Measurements from ENCODE around the gene RBM12.
"Not testable (repeated sequence)": the region's sequence is repeated elsewhere in the genome, so short reads cannot be mapped to it uniquely, and the experiment has no call there.

The RBM12 gene

DNA sequence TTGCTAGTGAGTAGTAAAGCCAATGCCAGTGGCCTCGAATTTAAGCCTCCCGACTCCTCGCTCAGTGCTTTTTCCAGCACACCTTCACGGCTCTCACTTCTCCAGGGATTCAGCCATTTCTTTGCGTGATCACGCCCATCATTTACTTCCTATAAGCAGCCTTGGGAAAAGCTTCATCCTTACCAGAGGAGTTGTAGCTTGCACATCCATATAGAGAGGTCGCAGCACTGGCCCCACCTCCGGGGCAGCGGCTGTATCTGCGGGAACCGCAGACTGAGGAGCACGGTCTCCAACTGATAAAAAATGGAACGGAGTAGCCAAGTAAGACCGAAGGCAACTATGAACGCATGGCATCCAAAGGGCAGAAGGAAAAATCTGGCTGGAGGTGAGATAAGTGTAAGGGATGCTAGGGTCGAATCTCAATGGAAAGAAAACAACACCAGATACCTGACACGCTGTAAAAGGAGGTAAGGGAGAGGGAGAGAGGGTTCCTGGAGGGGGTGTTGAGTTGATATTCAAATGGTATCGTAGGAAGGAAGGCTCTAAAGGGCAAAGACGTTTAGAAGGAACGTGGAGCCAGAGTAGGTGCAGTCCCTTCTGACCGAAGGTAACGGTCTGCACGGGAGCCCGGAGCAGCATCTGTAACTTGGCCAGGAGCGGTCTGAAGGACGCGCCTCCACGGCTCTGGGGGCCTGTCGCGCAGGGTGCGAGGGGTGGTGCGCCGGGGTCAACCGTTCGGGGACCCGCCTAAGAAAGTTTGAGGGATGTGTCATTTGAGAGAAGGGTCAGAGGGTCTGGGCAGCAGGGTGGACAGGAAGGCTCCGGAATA, 33.8 kb upstream of the RBM12 start:
- no peak for DNase-seq

DNA sequence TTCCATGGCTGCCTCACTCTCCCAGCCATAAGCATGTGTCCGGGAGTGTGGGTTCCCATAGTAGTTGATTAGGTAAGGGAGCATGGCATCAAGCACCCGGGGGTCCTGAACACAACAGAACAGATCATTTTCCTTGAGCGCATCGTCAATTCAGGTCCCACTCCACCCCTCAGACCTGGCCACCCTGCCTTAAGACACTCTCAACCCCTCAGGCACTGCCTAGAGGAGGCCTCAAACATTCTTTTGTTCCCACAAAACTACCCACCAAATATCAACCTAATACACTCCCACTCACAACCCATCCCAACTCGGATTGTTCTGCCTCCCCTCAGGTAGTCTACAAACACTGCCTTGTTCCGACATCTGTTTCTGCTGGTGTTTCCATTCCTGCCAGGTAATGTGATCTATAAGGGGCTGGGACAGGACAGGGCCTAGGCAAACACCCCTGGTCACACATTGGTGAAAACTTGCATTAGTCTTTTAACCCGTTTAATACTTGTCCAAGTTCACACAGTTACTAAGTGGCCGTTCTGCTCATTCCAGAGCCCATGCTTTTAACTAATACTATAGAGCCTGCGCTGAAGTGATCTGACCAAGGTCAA, 33.1 kb upstream of the RBM12 start:
- DNase-seq, result no peak

- DNase-seq, result no peak
Measured at GRCh38 chr20:35695978-35696377, 31.3 kb upstream of the RBM12 start.

- no peak for DNase-seq
Measured at GRCh38 chr20:35695245-35695749, 30.6 kb upstream of the RBM12 start.

- no peak for DNase-seq
Measured at GRCh38 chr20:35690265-35690664, 25.6 kb upstream of the RBM12 start.

DNA sequence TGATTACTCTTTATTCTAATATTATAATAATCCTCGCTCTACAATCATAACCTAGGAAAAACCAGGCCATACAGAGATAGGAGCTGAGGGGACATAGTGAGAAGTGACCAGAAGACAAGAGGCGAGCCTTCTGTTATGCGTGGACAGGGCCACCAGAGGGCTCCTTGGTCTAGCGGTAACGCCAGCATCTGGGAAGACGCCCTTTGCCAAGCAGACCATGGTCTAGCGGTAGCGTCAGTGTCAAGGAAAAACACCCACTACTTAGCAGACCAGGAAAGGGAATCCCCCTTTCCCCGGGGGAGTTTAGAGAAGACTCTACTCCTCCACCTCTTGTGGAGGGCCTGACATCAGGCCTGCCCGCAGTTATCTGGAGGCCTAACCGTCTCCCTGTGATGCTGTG, 22.2 kb upstream of the RBM12 start:
- DNase-seq, result not testable (repeated sequence)

GRCh38 chr20:35685368-35685767, 20.7 kb upstream of the RBM12 start:
- DNase-seq, result not testable (repeated sequence)

DNA sequence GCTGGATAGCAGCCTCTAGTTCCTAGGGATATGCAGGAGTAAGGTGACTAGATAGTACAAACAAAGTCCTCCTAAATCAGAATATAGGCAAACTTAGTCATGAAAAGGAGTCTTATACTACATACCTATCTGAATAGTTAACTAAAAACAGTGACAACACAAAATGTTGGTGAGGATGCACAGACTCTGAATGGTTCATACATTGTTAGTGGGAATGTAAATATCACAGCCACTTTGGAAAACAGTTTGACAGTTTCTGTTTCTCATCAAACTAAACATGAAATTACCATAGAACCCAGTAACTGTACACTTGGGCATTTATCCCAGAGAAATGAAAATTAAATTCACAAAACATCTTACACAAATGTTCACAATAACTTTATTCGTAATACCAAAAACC, 17.3 kb upstream of the RBM12 start:
- no peak for DNase-seq

DNA sequence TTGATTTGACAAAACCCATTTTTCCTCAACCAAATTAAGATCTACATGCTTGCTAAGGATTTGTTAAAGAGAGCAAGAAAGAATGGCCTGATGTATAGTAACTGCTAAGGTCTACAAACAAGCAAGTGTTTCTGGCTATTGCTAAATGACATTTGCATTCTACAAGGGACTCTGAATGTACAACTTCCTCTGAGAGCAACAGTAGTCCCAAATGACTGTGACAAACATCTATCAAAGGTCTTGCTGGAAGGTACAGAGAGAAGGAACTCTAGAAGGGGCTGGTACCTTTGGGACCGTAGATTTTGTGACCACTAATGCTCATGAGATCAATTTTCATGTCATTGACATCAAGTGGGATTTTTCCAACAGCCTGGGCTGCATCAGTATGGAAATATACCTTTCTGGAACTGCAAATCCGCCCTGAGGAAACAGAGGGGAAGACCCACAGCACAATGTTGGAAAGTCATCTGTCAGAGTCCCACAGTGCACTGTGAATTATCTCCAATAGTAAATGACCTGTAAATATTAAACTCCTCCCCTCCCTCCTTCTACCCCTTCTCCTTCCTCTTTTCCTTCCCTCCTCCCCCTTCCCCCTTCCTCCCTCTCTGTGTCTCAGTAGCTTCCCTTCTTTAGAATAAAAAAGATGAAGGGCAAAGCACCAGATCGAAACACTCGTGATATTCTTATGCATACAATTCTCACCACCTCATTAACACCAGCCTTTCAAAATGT, 15.9 kb upstream of the RBM12 start:
- no peak for DNase-seq

GRCh38 chr20:35674921-35675320, 10.2 kb upstream of the RBM12 start:
- no peak for DNase-seq

DNA sequence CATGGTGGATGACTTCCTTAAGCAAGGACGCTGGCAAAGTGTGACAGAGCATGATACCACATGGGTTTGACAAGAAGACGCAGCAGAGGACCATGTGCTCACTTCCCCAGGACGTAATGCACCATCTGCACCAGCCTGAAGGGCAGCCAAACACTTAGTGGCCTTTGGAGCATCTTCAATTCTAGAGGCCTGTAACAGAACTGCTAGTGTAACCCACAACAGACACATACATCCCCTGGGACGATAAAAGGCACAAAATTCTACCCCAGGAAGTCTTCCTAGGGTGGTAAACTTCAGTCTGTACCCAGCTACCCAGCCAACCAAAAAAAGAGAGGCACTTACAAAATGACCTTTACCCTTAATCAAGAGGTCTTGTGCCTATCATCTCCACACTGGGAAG, 9.2 kb upstream of the RBM12 start:
- no peak for DNase-seq

GRCh38 chr20:35669681-35670080, 5.0 kb upstream of the RBM12 start:
- no peak for DNase-seq

DNA sequence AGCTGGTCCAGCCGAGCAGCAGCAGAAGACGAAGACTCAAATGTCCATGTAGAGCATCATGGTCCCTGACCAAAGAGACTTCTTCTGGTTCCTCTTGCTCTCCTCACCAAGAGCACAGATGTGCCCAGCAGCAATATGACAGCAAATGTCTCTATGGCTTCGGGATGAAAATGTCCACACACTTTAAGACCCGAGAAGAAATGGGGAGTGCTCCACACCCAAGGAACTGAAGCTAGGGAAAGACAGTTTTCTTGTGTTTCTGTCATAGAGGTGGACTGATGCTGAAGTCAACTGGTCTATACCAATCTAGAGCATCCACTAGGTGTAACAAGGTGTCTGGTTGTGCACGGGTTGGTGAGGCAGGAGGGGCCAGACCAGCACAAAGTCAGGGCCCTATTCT, 4.5 kb upstream of the RBM12 start:
- DNase-seq, result no peak

GRCh38 chr20:35665949-35666288, 1.2 kb upstream of the RBM12 start:
- no peak for DNase-seq

DNA sequence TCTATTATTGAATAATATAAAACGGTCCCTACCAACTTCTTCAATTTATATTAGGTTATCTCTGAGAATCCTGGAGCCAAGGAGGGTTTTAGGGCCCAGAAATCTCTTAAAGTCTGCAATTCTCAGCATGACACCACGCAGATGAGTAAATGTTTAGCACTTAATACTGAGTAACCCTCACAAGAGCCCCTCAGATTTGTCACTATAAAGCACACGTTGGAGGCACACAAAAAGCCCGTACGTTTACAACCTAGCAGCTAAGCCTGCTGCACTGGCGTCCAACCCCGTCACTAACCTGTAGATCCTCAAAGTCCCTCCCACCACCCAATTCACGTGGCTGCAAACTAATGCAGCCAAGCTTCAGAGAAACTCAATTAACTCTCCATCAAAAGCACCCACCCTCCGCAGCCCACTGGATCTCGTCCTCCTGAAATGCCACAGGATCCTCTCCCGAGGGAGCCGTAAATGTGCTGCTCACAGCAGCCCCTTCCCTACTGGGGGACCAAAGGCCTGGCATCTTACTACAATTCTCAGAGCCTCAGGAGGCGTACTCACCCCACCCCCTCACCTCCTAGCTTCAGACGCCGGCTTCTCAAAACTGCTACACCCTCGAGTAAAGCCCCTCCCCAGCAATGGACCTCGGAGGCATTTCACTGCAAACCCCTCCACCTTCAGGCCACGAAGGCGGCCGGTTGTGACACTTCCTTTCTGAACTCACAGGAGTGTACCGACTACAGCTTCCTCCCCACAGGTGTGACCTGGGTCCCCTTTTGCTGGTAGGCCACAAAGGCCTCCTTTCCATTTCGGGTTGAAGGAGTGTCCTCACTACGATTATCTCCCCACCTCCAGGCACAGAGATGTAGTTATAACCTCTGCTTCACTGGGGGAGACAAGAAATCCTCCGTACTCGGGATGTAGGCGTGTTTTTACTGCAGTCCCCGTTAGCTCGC, 909 bp downstream of the RBM12 start:
- DNase-seq, result peak; percentile 45

DNA sequence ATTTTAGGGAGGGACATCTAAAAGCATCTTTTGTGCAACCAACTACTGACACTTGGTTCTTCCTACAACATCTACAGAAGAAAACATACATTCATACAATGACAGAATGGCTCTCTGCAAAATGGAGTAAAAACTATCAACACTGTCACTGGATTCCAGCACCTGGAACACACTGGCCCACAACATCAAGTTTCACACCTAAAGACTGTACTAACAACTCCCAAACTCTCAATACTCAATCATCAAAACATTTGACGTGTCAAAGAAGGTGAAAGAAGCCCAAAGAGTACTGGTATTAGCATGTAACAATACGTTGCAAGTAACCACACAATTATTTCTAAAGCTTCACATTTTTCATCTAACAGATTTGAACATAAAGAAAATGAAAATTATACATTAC, 2.1 kb downstream of the RBM12 start:
- no peak for DNase-seq

- no peak for DNase-seq
Measured at GRCh38 chr20:35661908-35662307, 2.8 kb downstream of the RBM12 start.

GRCh38 chr20:35661053-35661452, 3.6 kb downstream of the RBM12 start:
- DNase-seq, result no peak

DNA sequence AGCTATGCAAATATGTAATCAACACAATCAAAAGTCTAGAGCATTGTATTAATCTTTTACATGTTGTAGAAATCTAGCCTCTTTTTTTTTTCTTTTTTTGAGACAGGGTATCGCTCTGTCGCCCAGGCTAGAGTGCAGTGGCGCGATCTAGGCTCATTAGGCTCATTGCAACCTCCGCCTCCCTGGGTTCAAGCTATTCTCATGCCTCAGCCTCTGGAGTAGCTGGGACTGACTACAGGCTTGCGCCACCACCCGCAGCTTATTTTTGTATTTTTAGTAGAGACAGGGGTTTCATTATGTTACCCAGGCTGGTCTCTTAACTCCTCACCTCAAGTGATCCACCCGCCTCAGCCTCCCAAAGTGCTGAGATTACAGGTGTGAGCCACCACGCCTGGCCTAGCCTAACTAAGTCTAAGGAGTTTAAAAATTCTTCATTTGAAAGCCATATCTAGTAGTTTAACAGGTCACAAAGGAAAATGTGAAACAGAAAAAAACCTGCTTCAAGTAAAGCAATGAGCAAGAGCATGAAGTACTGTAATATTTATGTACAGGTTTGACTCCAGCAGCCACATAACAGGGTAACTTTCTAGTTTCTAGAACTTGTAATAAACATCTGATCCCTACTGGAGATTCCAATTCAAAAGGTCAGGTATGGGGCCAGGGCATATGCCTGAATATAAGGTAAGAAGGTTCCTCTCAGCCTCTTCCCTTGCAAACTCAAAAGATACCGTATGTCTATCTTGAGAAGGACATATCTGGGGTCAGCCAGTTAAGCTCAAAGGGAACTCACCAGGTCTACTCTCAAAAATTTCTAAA, 4.4 kb downstream of the RBM12 start:
- no peak for DNase-seq

DNA sequence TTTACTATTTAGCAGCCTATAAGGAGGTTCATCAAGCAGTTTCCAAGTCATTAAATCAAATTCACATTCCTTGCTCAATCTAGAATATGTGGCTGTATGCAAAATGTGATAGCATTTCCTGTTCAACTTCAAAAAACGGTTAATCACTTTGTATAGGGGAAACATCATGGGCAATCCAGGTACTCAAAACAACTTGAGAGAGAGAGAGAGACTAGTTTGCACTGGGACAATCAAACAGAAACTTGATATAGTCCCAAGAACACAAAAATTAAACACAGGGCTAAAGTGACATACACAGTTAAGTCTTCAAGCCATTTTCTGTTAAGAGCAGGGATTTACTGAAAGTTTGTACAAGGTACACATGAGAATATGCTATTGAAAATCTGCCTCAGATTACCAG, 7.4 kb downstream of the RBM12 start:
- no peak for DNase-seq

DNA sequence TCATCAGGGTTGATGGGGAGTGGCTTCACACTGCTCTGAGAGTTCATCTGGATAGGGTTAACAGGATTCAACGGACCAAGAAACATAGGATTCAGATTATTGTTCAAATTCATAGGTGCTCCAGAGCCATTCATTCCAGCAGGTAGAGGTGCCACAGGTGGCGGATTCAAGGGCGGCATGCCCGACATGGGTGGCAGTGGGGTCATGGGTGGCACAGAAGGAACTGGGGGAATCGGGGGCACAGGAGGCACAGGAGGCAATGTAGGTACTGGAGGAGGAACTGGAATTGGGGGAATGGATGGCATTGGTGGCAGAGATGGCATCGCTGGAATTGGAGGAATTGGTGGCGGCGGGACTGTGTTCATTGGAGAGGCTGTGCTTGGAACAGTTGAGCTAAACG, 10.3 kb downstream of the RBM12 start:
- DNase-seq, result no peak

- no peak for DNase-seq
Measured at GRCh38 chr20:35653893-35654292, 10.8 kb downstream of the RBM12 start.
